T-helper 9 cell (primary cell): ENCODE data around the gene VHLL.
A peak's percentile ranks its signal among the peaks of the same experiment; 100 is the strongest.

Experiments used
- DNase-seq: peaks from one replicate; pipeline ENCODE4 v3.0.0-alpha.2; 2020

The VHLL gene

GRCh38 chr1:156289857-156290256 is 9.2 kb downstream of the VHLL start:
- DNase-seq, result no peak

GRCh38 chr1:156286061-156286460 is 13.0 kb downstream of the VHLL start:
- no peak for DNase-seq

- no peak for DNase-seq
These were observed 13.7 kb downstream of the VHLL start for GRCh38 chr1:156285437-156285836.

GRCh38 chr1:156284757-156285156 is 14.3 kb downstream of the VHLL start:
- DNase-seq, result no peak

GRCh38 chr1:156284112-156284511 is 15.0 kb downstream of the VHLL start, which contains the start of gene TMEM79:
Gene TMEM79 (plus strand): TSS chr1:156284325. CDS start chr1:156285227, 902 bp downstream.
- DNase-seq, result no peak

- DNase-seq, result no peak
These were observed 15.6 kb downstream of the VHLL start for GRCh38 chr1:156283521-156283920.

- DNase-seq, result peak; percentile 91
These were observed 16.5 kb downstream of the VHLL start, which contains the start of gene SMG5 for GRCh38 chr1:156282479-156283222. Gene SMG5 (minus strand): TSS chr1:156282825. CDS start chr1:156282680, 145 bp downstream.

- DNase-seq, result no peak
These were observed 17.2 kb downstream of the VHLL start for GRCh38 chr1:156281693-156282478.

GRCh38 chr1:156281281-156281680 is 17.8 kb downstream of the VHLL start:
- no peak for DNase-seq

GRCh38 chr1:156279837-156280236 is 19.3 kb downstream of the VHLL start:
- DNase-seq, result no peak

- no peak for DNase-seq
These were observed 22.1 kb downstream of the VHLL start for GRCh38 chr1:156276966-156277381.

- no peak for DNase-seq
These were observed 22.6 kb downstream of the VHLL start for GRCh38 chr1:156276532-156276931.

- no peak for DNase-seq
These were observed 28.8 kb downstream of the VHLL start for GRCh38 chr1:156270314-156270713.

- no peak for DNase-seq
These were observed 30.8 kb downstream of the VHLL start for GRCh38 chr1:156268336-156268735.

- DNase-seq, result no peak
These were observed 33.1 kb downstream of the VHLL start for GRCh38 chr1:156266051-156266450.

GRCh38 chr1:156263288-156263655 is 35.8 kb downstream of the VHLL start:
- no peak for DNase-seq

- DNase-seq, result no peak
These were observed 36.4 kb downstream of the VHLL start for GRCh38 chr1:156262461-156263287.

- no peak for DNase-seq
These were observed 38.2 kb downstream of the VHLL start for GRCh38 chr1:156260896-156261295.

- DNase-seq, result no peak
These were observed 39.3 kb downstream of the VHLL start for GRCh38 chr1:156259805-156260204.

GRCh38 chr1:156258859-156259258 is 40.2 kb downstream of the VHLL start:
- DNase-seq, result no peak

- no peak for DNase-seq
These were observed 41.4 kb downstream of the VHLL start for GRCh38 chr1:156257711-156258110.

GRCh38 chr1:156253634-156254033 is 45.5 kb downstream of the VHLL start:
- no peak for DNase-seq

- DNase-seq, result no peak
These were observed 47.6 kb downstream of the VHLL start for GRCh38 chr1:156251527-156251926.
